MM.1S (cell line): ENCODE data around the gene PPP1R13B.

Experiments
- DNase-seq: peaks from one replicate; pipeline ENCODE4 v3.0.0-alpha.2; 2015
- H2AFZ ChIP-seq: fragments of 300-600 bp; sonication (generic); 2 replicates; pipeline ENCODE4 v1.6.0; 2016; ENCODE audit warnings: antibody characterized with exemption, low read length
- H3F3A ChIP-seq: fragments of 300-600 bp; sonication (generic); 2 replicates; pipeline ENCODE4 v1.6.1; 2016; ENCODE audit warnings: mild to moderate bottlenecking, antibody characterized with exemption, low read length, moderate library complexity, mixed read lengths; ENCODE audit not compliant: insufficient read depth
- H3K27ac ChIP-seq: fragments of 300-600 bp; sonication (generic); 2 replicates; pipeline ENCODE4 v1.5.1; 2016; ENCODE audit warnings: mild to moderate bottlenecking, low read length
- H3K27me3 ChIP-seq: fragments of 300-600 bp; sonication (generic); replicated peaks from 2 replicates; pipeline ENCODE4 v1.6.0; 2016; ENCODE audit warnings: low read length; ENCODE audit not compliant: insufficient read depth
- H3K36me3 ChIP-seq: fragments of 300-600 bp; sonication (generic); replicated peaks from 2 replicates; pipeline ENCODE4 v1.6.1; 2016; ENCODE audit warnings: mild to moderate bottlenecking, low read length, mixed read lengths; ENCODE audit not compliant: insufficient read depth
- H3K4me1 ChIP-seq: fragments of 300-600 bp; sonication (generic); 2 replicates; pipeline ENCODE4 v1.6.1; 2016; ENCODE audit warnings: low read length, mixed read lengths
- H3K4me2 ChIP-seq: fragments of 300-600 bp; sonication (generic); 2 replicates; pipeline ENCODE4 v1.6.0; 2016; ENCODE audit warnings: low read depth, low read length
- H3K4me3 ChIP-seq: fragments of 300-600 bp; sonication (generic); 2 replicates; pipeline ENCODE4 v1.5.1; 2016; ENCODE audit warnings: low read length, mixed read lengths
- H3K79me2 ChIP-seq: fragments of 300-600 bp; sonication (generic); 2 replicates; pipeline ENCODE4 v1.6.1; 2016; ENCODE audit warnings: mixed run types, low read length, mixed read lengths
- H3K9ac ChIP-seq: fragments of 300-600 bp; sonication (generic); 2 replicates; pipeline ENCODE4 v1.6.1; 2016; ENCODE audit warnings: low read length, mixed read lengths
- H3K9me2 ChIP-seq: fragments of 300-600 bp; sonication (generic); replicated peaks from 2 replicates; pipeline ENCODE4 v1.6.1; 2016; ENCODE audit warnings: mild to moderate bottlenecking, low read length, mixed read lengths; ENCODE audit not compliant: insufficient read depth
- H3K9me3 ChIP-seq: fragments of 300-600 bp; sonication (generic); replicated peaks from 2 replicates; pipeline ENCODE4 v1.6.1; 2016; ENCODE audit warnings: mild to moderate bottlenecking, low read length, mixed read lengths; ENCODE audit not compliant: insufficient read depth
- H4K20me1 ChIP-seq: fragments of 300-600 bp; sonication (generic); 2 replicates; pipeline ENCODE4 v1.6.1; 2016; ENCODE audit warnings: mild to moderate bottlenecking, low read length, moderate library complexity, mixed read lengths; ENCODE audit not compliant: insufficient read depth
- EZH2 ChIP-seq: fragments of 300-600 bp; sonication (generic); optimal IDR thresholded peaks from 2 replicates; pipeline ENCODE3; 2017; ENCODE audit warnings: low read depth, mild to moderate bottlenecking, antibody characterized with exemption, low read length, mixed read lengths
- EZH2phosphoT487 ChIP-seq: fragments of 300-600 bp; sonication (generic); IDR thresholded peaks from 2 replicates; pipeline ENCODE4 v1.6.1; 2018; ENCODE audit warnings: antibody characterized with exemption, low read length
- TF ChIP-seq, protein P1 (sequence below): fragments of 300-600 bp; sonication (generic); IDR thresholded peaks from 2 replicates; pipeline ENCODE4 v1.5.1; 2016; ENCODE audit warnings: antibody characterized with exemption, low read length, mixed read lengths

PPP1R13B gene

DNA sequence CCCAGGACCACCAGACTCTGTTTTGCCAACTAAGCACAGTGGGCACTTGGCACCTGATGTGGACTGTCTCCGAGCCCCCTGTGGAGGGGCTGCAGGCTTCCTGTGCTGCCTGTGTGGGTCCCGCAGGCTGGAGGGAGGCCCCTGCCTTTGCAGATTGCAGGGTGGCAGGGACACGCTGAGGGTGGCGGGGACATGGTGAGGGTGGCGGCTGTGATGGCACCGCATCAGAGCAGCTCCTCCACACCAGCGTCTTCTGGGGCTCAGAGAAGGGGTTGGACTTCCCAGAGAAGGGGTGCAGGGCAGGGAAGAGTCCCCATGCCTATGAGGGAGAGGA is 123.7 kb downstream of the PPP1R13B start:
- Histone ChIP-seq H3K9me2 (no peaks in the 10 kb centered on the region), H3K27ac (no peak overlapping the region), H3K79me2 (no peaks in the 10 kb centered on the region), H3K9ac (no peak overlapping the region), H3K4me3 (no peak overlapping the region), H3K27me3 (no peaks in the 10 kb centered on the region), H3K36me3 (no peaks in the 10 kb centered on the region), H3F3A (no peaks in the 10 kb centered on the region), H3K4me1 (no peaks in the 10 kb centered on the region), H2AFZ (no peak overlapping the region), H4K20me1 (no peaks in the 10 kb centered on the region), H3K4me2 (no peak overlapping the region), H3K9me3 (no peaks in the 10 kb centered on the region)
- TF ChIP-seq, protein P1, sequence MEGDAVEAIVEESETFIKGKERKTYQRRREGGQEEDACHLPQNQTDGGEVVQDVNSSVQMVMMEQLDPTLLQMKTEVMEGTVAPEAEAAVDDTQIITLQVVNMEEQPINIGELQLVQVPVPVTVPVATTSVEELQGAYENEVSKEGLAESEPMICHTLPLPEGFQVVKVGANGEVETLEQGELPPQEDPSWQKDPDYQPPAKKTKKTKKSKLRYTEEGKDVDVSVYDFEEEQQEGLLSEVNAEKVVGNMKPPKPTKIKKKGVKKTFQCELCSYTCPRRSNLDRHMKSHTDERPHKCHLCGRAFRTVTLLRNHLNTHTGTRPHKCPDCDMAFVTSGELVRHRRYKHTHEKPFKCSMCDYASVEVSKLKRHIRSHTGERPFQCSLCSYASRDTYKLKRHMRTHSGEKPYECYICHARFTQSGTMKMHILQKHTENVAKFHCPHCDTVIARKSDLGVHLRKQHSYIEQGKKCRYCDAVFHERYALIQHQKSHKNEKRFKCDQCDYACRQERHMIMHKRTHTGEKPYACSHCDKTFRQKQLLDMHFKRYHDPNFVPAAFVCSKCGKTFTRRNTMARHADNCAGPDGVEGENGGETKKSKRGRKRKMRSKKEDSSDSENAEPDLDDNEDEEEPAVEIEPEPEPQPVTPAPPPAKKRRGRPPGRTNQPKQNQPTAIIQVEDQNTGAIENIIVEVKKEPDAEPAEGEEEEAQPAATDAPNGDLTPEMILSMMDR, result no peak
- no peak for TF ChIP-seq EZH2
- no peak for TF ChIP-seq EZH2phosphoT487
- DNase-seq, result no peak

- H3K9ac ChIP-seq, result no peak overlapping the region
- H4K20me1 ChIP-seq, result no peaks in the 10 kb centered on the region
- peaks cover 15% of the 10 kb centered on the region; the same call in 1 of the 2 replicates for H3K79me2 ChIP-seq
Observed at GRCh38 chr14:103721334-103722120, 125.8 kb downstream of the PPP1R13B start.

DNA sequence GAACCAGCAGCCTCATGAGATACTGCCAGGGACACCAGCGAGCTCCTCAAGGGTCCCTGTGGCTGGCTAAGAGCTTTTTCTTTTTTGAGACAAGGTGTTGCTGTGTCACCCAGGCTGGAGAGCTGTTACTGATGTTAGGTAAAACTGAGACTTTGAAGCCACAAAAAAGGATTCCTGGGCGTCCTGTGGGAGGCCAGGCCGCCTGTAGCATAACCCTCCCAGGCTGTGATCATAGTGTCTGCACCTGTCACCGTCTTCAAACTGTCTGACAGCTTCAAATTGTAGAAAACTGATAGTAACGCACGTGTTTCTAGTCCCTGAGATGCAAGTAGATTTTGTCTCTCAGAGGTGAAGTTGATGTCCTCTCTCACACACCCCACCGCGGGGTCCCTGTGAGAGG is 127.6 kb downstream of the PPP1R13B start:
- Histone ChIP-seq H3K27ac (no peak overlapping the region), H3K79me2 (peaks cover 18% of the 10 kb centered on the region; the same call in 1 of the 2 replicates), H3K9me2 (no peaks in the 10 kb centered on the region), H3K9ac (no peak overlapping the region), H3K4me3 (no peak overlapping the region), H4K20me1 (no peaks in the 10 kb centered on the region), H3K4me1 (no peaks in the 10 kb centered on the region), H3K9me3 (no peaks in the 10 kb centered on the region), H3K4me2 (no peak overlapping the region), H3F3A (no peaks in the 10 kb centered on the region), H3K36me3 (no peaks in the 10 kb centered on the region), H2AFZ (no peak overlapping the region), H3K27me3 (no peaks in the 10 kb centered on the region)
- DNase-seq, result no peak
- TF ChIP-seq EZH2phosphoT487, result no peak
- TF ChIP-seq, protein P1, result no peak

More at GRCh38 chr14:103721334-103722120, 125.8 kb downstream of the PPP1R13B start:
- no peak for DNase-seq
- Histone ChIP-seq H3K27ac (no peak overlapping the region), H3K4me2 (no peak overlapping the region), H3K4me3 (no peak overlapping the region), H3F3A (no peaks in the 10 kb centered on the region), H3K36me3 (no peaks in the 10 kb centered on the region), H2AFZ (no peak overlapping the region), H3K9me2 (no peaks in the 10 kb centered on the region), H3K4me1 (no peaks in the 10 kb centered on the region), H3K27me3 (no peaks in the 10 kb centered on the region), H3K9me3 (no peaks in the 10 kb centered on the region)
- no peak for TF ChIP-seq EZH2
- no peak for TF ChIP-seq EZH2phosphoT487
- TF ChIP-seq, protein P1, result no peak
